ENCODE measurements around the gene OR6C65.

OR6C65 gene

DNA sequence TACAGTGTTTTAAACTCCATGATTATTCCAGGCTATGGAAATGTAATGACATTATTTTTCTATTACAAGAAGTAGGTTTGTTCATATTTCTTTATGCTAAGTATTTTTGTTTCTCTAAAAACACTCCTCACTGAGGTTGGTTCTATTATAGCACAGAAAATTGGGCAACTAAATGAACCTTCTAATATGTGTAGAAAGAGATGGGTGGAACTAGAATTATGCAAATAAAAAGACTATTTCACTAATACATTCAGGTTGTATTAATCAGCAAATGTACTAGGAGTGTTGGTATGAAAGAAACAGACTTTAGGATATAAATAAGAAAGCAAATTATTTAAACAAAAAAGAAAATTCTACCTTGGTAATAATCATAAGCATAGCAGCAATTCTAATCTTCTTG lies 48.5 kb downstream of the OR6C65 start:
- no peak for TF ChIP-seq Cebpa-rat (IDR thresholded peaks at IDR 0.05)
- Histone ChIP-seq H3K27me3 (no peaks in the 10 kb centered on the region), H3K9ac (no peak overlapping the region), H3K9me3 (replicated peaks in 1 of 11) (no peaks in the 10 kb centered on the region), H3K36me3 (no peaks in the 10 kb centered on the region), H3K27ac (no peak overlapping the region), H4K20me1 (no peaks in the 10 kb centered on the region), H3K4me3 (no peak overlapping the region), H3K4me2 (no peak overlapping the region), H3K4me1 (peaks cover 0 to 20% (median 6%) of the 10 kb centered on the region in 10 experiments; a peak in 10 of 20 replicates)

All from BLaER1 treated with 17β-estradiol and CSF1 and Interleukin-3, amounts not matched to agents 10 nM and 100 nM (cell line).